ENCODE results near the gene ZFP2. TPM values are rescaled to one million over a fixed set of nuclear protein-coding genes. Genes with fewer than 3 reads are reported as not detected.

Gene ZFP2
- total RNA-seq, 6 experiments from 2014 or later, result 0.18 to 0.71 (median 0.45) TPM

GRCh38 chr5:178965465-178966055 lies 69.8 kb downstream of the ZFP2 start:
- TF ChIP-seq CTCF (IDR thresholded peaks at IDR 0.05) (no peak), POLR2A (IDR thresholded peaks at IDR 0.05) (no peak)
- WGBS (ENCODE audit: insufficient coverage, low coverage, low lambda C conversion rate, missing lambda C conversion rate), result 77% methylated on average over 5 of the region's 5 CpGs
- Histone ChIP-seq H3K4me1 (no peaks in the 10 kb centered on the region), H3K9me3 (peaks cover 0 to 43% (median 14%) of the 10 kb centered on the region in 4 donors), H3K4me3 (no peak overlapping the region), H3K36me3 (no peaks in the 10 kb centered on the region), H3K27me3 (no peaks in the 10 kb centered on the region), H3K27ac (no peak overlapping the region)
- intact Hi-C loops (cut with DNase I), result no loop called here
- no peak for DNase-seq
- ATAC-seq, result no peak

- no peaks in the 10 kb centered on the region for H3K36me3 ChIP-seq
- no peak overlapping the region for H3K27ac ChIP-seq
- peaks cover 0 to 3% (median 0%) of the 10 kb centered on the region in 4 donors for H3K9me3 ChIP-seq
- WGBS (ENCODE audit: insufficient coverage, low coverage, low lambda C conversion rate, missing lambda C conversion rate), result 71% methylated on average over 3 of the region's 15 CpGs
- ATAC-seq (no peak), DNase-seq (no peak)
- intact Hi-C loops (cut with DNase I), result no loop called here
- no peaks in the 10 kb centered on the region for H3K4me1 ChIP-seq
- H3K4me3 ChIP-seq, result no peak overlapping the region
- H3K27me3 ChIP-seq, result no peaks in the 10 kb centered on the region
- TF ChIP-seq POLR2A (IDR thresholded peaks at IDR 0.05), result no peak
- no peak for TF ChIP-seq CTCF (IDR thresholded peaks at IDR 0.05)
Measured at GRCh38 chr5:178981381-178981780, 85.7 kb downstream of the ZFP2 start.

Other genes starting within 250 kb of the ZFP2 start
- gene ZNF354A, start 165.3 kb upstream of the ZFP2 start, total RNA-seq, result 1 to 10 TPM; 1.8 to 4.2 (median 2.5) TPM
- gene ZNF354B, start 36.0 kb upstream of the ZFP2 start, total RNA-seq, result 1 to 10 TPM; 2.0 to 7.2 (median 5.0) TPM
- gene ZNF454, start 45.3 kb downstream of the ZFP2 start, total RNA-seq, result under 1 TPM in 5 of 6 experiments, not detected in 1; 0.12 to 0.39 (median 0.27) TPM
- under 1 TPM in 1 of 6 experiments, not detected in 5; 0.05 TPM for gene GRM6, start 99.4 kb downstream of the ZFP2 start, total RNA-seq
- gene ZNF879, start 127.9 kb downstream of the ZFP2 start, total RNA-seq, result 1 to 10 TPM in 3 of 6 experiments, under 1 TPM in 3; 0.31 to 1.3 (median 0.94) TPM
- gene ZNF354C, start 164.5 kb downstream of the ZFP2 start, total RNA-seq, result 1 to 10 TPM in 5 of 6 experiments, under 1 TPM in 1; 0.81 to 2.4 (median 1.4) TPM